Left ventricle myocardium superior (tissue), 1 donor: ENCODE data around the gene NBEA. TPM values are rescaled to one million over a fixed set of nuclear protein-coding genes. Genes with fewer than 3 reads are reported as not detected.
A peak's percentile ranks its signal among the peaks of the same experiment; 100 is the strongest.

Experiments used
- ATAC-seq: fragments of 200-7000 bp; cut with Tn5 transposase; one replicate; pipeline ENCODE4 v1.9.1; 2020; ENCODE audit warnings: mild to moderate bottlenecking, moderate library complexity
- DNase-seq: peaks from one replicate; pipeline ENCODE4 v3.0.0-alpha.2; 2020
- intact Hi-C: fragments of 100-400 bp; cut with micrococcal nuclease; formaldehyde crosslinking; loops from one replicate; pipeline ENCODE4 v1.11.0; 2022
- total RNA-seq: library from RNA; stranded (reverse); fragmentation: NEBNext Ultra II Directional; extraction: Animal tissue kit (Norgen Biotek cat#: 25700); gene quantifications from one replicate; pipeline ENCODE4 v1.2.1, GENCODE V29; 2021
- donor health status: DM: no; HTN: yes; CAD: no; lungs with severe emphysema.

Gene NBEA
- total RNA-seq, 1 donor from 2014 or later: 20.7 TPM

- intact Hi-C loops: no loop called here
- ATAC-seq (no peak), DNase-seq (no peak)
Measured at GRCh38 chr13:35448465-35448864, 506.4 kb downstream of the NBEA start.

GRCh38 chr13:35449821-35450220 is 507.8 kb downstream of the NBEA start:
- intact Hi-C loops: no loop called here
- no peak for ATAC-seq
- DNase-seq: no peak

GRCh38 chr13:35455022-35455421 is 513.0 kb downstream of the NBEA start:
- intact Hi-C loops: no loop called here
- DNase-seq: no peak
- ATAC-seq: no peak

- ATAC-seq: no peak
- no peak for DNase-seq
- intact Hi-C loops: no loop called here
Measured at GRCh38 chr13:35457258-35457657, 515.2 kb downstream of the NBEA start.

- intact Hi-C loops: no loop called here
- ATAC-seq (no peak), DNase-seq (no peak)
Measured at GRCh38 chr13:35460061-35460460, 518.0 kb downstream of the NBEA start.

GRCh38 chr13:35465371-35465770 is 523.3 kb downstream of the NBEA start:
- intact Hi-C loops: no loop called here
- no peak for ATAC-seq
- DNase-seq: no peak

GRCh38 chr13:35468195-35468594 is 526.1 kb downstream of the NBEA start:
- no peak for ATAC-seq
- intact Hi-C loops: no loop called here
- no peak for DNase-seq

GRCh38 chr13:35469806-35470525 is 527.9 kb downstream of the NBEA start:
- ATAC-seq: no peak
- intact Hi-C loops: no loop called here
- DNase-seq: no peak

- DNase-seq: peak; percentile 79
- ATAC-seq: peak; percentile 93
- intact Hi-C loops: no loop called here
Measured at GRCh38 chr13:35470671-35471661, 528.9 kb downstream of the NBEA start.

- intact Hi-C loops: no loop called here
- DNase-seq (no peak), ATAC-seq (no peak)
Measured at GRCh38 chr13:35471706-35472322, 529.7 kb downstream of the NBEA start.

GRCh38 chr13:35472323-35472881 is 530.3 kb downstream of the NBEA start:
- intact Hi-C loops: no loop called here
- DNase-seq (no peak), ATAC-seq (no peak)

GRCh38 chr13:35473206-35473775 is 531.2 kb downstream of the NBEA start:
- intact Hi-C loops: no loop called here
- ATAC-seq (no peak), DNase-seq (no peak)

GRCh38 chr13:35473802-35474201 is 531.7 kb downstream of the NBEA start:
- ATAC-seq (no peak), DNase-seq (no peak)
- intact Hi-C loops: no loop called here

- DNase-seq (no peak), ATAC-seq (no peak)
- intact Hi-C loops: no loop called here
Measured at GRCh38 chr13:35474496-35475211, 532.6 kb downstream of the NBEA start.

GRCh38 chr13:35475212-35475959 is 533.3 kb downstream of the NBEA start:
- peak; percentile 46 for ATAC-seq
- peak; percentile 46 for DNase-seq
- intact Hi-C loops: no loop called here

GRCh38 chr13:35475960-35476943 is 534.2 kb downstream of the NBEA start, which contains the start of gene MAB21L1:
MAB21L1 (minus strand) TSS chr13:35476689; CDS start chr13:35476138, 551 bp downstream.
- DNase-seq (peak; percentile 37), ATAC-seq (peak; percentile 63)
- intact Hi-C loops: no loop called here
